ENCODE results near the gene GJB1. TPM values are rescaled to one million over a fixed set of nuclear protein-coding genes. Genes with fewer than 3 reads are reported as not detected.
A peak's percentile ranks its signal among the peaks of the same experiment; 100 is the strongest.

The GJB1 gene
- total and polyA plus RNA-seq, 9 of the 15 experiments (the other 6 are each of a cell fraction or from before 2014, with no cell fraction given) = 0.11 TPM; not detected in 8

DNA sequence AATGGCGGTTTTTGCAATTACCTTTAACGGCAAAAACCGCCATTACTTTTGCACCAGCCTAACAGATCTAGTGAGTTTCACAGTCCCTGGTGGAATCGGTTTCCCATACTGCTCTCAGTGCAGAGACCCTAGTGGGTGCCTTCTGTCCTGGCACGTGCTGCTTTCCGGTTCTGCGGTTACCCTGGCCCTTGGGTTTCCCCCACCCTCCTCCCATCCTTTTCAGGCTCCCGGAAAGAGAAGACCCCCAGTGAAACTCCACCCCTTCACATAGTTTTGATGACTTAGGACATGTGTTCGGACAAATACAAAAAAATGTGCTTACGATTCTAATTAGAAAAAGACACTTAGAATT lies 41.5 kb upstream of the GJB1 start (continued):
- TF ChIP-seq, protein P1, sequence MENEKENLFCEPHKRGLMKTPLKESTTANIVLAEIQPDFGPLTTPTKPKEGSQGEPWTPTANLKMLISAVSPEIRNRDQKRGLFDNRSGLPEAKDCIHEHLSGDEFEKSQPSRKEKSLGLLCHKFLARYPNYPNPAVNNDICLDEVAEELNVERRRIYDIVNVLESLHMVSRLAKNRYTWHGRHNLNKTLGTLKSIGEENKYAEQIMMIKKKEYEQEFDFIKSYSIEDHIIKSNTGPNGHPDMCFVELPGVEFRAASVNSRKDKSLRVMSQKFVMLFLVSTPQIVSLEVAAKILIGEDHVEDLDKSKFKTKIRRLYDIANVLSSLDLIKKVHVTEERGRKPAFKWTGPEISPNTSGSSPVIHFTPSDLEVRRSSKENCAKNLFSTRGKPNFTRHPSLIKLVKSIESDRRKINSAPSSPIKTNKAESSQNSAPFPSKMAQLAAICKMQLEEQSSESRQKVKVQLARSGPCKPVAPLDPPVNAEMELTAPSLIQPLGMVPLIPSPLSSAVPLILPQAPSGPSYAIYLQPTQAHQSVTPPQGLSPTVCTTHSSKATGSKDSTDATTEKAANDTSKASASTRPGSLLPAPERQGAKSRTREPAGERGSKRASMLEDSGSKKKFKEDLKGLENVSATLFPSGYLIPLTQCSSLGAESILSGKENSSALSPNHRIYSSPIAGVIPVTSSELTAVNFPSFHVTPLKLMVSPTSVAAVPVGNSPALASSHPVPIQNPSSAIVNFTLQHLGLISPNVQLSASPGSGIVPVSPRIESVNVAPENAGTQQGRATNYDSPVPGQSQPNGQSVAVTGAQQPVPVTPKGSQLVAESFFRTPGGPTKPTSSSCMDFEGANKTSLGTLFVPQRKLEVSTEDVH (IDR thresholded peaks at IDR 0.05; ENCODE audit: low read depth, partially characterized antibody) = no peak
- no peak for TF ChIP-seq NCOA6 (IDR thresholded peaks at IDR 0.05)
- TF ChIP-seq ILK (tag; IDR thresholded peaks at IDR 0.05; ENCODE audit: borderline replicate concordance, low read depth) = no peak
- no peak for TF ChIP-seq RNF2 (IDR thresholded peaks at IDR 0.05)
- TF ChIP-seq, protein P2, sequence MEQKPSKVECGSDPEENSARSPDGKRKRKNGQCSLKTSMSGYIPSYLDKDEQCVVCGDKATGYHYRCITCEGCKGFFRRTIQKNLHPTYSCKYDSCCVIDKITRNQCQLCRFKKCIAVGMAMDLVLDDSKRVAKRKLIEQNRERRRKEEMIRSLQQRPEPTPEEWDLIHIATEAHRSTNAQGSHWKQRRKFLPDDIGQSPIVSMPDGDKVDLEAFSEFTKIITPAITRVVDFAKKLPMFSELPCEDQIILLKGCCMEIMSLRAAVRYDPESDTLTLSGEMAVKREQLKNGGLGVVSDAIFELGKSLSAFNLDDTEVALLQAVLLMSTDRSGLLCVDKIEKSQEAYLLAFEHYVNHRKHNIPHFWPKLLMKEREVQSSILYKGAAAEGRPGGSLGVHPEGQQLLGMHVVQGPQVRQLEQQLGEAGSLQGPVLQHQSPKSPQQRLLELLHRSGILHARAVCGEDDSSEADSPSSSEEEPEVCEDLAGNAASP (IDR thresholded peaks at IDR 0.05) = no peak
- peak; percentile 52; the same call in 1 of the 2 replicates for TF ChIP-seq ZNF668 (CRISPR knock-in tag; IDR thresholded peaks at IDR 0.05)
- TF ChIP-seq, protein P3, sequence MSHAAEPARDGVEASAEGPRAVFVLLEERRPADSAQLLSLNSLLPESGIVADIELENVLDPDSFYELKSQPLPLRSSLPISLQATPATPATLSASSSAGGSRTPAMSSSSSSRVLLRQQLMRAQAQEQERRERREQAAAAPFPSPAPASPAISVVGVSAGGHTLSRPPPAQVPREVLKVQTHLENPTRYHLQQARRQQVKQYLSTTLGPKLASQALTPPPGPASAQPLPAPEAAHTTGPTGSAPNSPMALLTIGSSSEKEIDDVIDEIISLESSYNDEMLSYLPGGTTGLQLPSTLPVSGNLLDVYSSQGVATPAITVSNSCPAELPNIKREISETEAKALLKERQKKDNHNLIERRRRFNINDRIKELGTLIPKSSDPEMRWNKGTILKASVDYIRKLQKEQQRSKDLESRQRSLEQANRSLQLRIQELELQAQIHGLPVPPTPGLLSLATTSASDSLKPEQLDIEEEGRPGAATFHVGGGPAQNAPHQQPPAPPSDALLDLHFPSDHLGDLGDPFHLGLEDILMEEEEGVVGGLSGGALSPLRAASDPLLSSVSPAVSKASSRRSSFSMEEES (CRISPR knock-in tag; IDR thresholded peaks at IDR 0.05) = no peak
- peak; percentile 15; the same call in 1 of the 2 replicates for TF ChIP-seq NR2C1 (IDR thresholded peaks at IDR 0.05)
- no peak; the same call in 1 of the 2 replicates for TF ChIP-seq NR2C1 (tag; IDR thresholded peaks at IDR 0.05)
- no peak for TF ChIP-seq TARDBP (IDR thresholded peaks at IDR 0.05)
- 0 out of 2 replicates have a peak, but pooled peaks have one; percentile 4 for TF ChIP-seq ZKSCAN8 (CRISPR knock-in tag; IDR thresholded peaks at IDR 0.05)
- TF ChIP-seq, protein P4, sequence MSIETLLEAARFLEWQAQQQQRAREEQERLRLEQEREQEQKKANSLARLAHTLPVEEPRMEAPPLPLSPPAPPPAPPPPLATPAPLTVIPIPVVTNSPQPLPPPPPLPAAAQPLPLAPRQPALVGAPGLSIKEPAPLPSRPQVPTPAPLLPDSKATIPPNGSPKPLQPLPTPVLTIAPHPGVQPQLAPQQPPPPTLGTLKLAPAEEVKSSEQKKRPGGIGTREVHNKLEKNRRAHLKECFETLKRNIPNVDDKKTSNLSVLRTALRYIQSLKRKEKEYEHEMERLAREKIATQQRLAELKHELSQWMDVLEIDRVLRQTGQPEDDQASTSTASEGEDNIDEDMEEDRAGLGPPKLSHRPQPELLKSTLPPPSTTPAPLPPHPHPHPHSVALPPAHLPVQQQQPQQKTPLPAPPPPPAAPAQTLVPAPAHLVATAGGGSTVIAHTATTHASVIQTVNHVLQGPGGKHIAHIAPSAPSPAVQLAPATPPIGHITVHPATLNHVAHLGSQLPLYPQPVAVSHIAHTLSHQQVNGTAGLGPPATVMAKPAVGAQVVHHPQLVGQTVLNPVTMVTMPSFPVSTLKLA (conservative IDR thresholded peaks at IDR 0.05) = peak in 1 of 2 experiments; percentile 55; a peak in 2 of 4 replicates
- TF ChIP-seq, protein P5, sequence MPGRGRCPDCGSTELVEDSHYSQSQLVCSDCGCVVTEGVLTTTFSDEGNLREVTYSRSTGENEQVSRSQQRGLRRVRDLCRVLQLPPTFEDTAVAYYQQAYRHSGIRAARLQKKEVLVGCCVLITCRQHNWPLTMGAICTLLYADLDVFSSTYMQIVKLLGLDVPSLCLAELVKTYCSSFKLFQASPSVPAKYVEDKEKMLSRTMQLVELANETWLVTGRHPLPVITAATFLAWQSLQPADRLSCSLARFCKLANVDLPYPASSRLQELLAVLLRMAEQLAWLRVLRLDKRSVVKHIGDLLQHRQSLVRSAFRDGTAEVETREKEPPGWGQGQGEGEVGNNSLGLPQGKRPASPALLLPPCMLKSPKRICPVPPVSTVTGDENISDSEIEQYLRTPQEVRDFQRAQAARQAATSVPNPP (IDR thresholded peaks at IDR 0.05; ENCODE audit: borderline replicate concordance, insufficient read depth, insufficient read length) = no peak
- no peak for TF ChIP-seq NR1H2 (CRISPR knock-in tag; IDR thresholded peaks at IDR 0.05)
- 0 out of 2 replicates have a peak, but pooled peaks have one; percentile 29 for TF ChIP-seq ZC3H4 (CRISPR knock-in tag; IDR thresholded peaks at IDR 0.05; ENCODE audit: borderline replicate concordance)
- TF ChIP-seq, protein P6, sequence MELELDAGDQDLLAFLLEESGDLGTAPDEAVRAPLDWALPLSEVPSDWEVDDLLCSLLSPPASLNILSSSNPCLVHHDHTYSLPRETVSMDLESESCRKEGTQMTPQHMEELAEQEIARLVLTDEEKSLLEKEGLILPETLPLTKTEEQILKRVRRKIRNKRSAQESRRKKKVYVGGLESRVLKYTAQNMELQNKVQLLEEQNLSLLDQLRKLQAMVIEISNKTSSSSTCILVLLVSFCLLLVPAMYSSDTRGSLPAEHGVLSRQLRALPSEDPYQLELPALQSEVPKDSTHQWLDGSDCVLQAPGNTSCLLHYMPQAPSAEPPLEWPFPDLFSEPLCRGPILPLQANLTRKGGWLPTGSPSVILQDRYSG (tag; conservative IDR thresholded peaks at IDR 0.05; ENCODE audit: low read depth) = 0 out of 2 replicates have a peak, but pooled peaks have one; percentile 69
- TF ChIP-seq BHLHE40 (IDR thresholded peaks at IDR 0.05; ENCODE audit: low read length) = peak; percentile 55; the same call in 1 of the 2 replicates
- peak; percentile 59; the same call in 1 of the 2 replicates for TF ChIP-seq FOXJ2 (tag; IDR thresholded peaks at IDR 0.05)
- 0 out of 2 replicates have a peak, but pooled peaks have one; percentile 18 for TF ChIP-seq TRIM28 (IDR thresholded peaks at IDR 0.05)
- TF ChIP-seq CBFA2T3 (IDR thresholded peaks at IDR 0.05) = no peak
- no peak for TF ChIP-seq ZNF431 (CRISPR knock-in tag; IDR thresholded peaks at IDR 0.05)

Measured in K562 (cell line).